ENCODE measurements around the gene NDUFB5.
A peak's percentile ranks its signal among the peaks of the same experiment; 100 is the strongest.

The NDUFB5 gene

DNA sequence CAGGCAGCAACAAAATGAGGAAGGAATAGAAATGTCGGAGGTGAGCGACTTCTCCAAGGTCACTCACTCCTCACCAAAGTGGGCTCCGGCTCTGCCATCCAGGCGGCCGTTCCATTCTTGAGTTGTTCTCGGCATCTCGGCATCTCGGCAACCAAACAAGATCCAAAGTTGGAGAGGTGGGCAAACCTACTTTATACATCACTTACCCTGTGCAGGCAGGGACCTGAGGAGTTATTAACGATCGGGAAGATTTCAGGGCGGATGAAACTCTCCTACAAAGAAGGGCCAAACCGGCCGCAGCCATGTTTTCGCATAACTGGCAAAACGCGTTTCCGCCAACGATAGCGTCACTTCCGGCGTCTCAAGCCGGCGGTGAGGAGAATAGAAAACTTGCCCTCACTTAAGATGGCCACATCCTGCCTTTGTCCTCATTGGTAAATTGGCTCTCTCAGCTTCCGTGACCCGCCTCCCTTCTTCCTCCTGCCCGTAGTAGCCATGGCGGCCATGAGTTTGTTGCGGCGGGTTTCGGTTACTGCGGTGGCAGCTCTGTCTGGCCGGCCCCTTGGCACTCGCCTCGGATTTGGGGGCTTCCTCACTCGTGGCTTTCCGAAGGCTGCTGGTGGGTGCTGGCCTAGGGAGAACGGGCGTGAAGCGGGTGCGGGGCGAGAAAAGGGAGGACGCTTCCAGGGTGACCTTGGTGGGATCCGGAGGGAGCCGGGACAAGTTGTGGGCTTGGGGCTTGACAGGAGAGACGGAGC lies at the start of gene NDUFB5, which contains the start of gene MRPL47:
Gene NDUFB5 (plus strand): TSS at position 474 of the 758 bp plus-strand sequence. CDS start 22 bp downstream, at position 496.
Gene MRPL47 (minus strand): TSS at position 318 of the 758 bp plus-strand sequence. CDS start 14 bp downstream, at position 304.
- peak; percentile 94 to 95 for DNase-seq

DNA sequence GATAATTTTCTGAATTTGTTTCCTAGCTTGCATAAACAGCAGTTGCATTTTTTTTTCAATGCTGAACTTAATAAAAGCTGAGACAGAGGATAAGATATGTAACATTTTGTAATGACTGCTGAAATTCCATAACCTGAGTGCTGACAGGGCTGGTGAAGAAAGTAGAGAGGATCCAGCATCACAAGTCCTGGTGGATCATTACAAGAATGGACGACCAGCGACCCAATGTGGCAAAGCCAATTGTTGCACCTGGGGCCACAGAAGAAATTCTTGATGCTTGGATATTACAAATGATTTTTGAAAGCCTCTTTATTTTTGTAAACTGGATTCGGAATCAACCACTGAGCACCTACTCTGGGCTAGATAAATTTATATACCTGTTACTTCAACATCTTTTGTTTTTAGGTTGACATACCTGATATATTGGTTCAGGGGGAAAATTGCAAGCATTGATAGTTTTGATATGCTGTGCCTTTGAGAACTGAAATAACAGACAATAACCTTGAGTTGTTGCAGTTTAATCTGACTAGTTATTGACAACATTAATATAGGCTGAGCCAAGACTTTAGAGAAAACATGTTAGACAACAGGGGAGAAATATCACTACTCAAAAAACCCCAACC lies 45.7 kb upstream of the NDUFB5 start:
- DNase-seq = peak; percentile 50 to 55

DNA sequence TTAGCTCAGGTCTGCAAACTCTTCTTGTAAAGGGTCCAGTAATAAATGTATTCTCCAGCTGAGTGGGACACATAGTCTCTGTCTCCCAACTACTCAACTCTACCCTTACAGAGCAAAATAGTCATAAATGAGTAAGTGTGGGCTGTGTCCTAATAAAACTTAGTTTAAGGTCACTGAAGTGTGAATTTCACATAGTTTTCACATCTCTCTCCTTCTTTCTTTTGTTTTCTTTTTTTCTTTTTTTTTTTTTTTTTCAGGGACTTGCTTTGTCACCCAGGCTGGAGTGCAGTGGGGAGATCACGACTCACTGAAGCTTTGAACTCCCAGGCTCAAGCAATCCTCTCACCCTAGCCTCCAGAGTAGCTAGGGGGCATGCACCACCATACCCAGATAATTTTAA lies 43.8 kb upstream of the NDUFB5 start:
- DNase-seq = no peak

DNA sequence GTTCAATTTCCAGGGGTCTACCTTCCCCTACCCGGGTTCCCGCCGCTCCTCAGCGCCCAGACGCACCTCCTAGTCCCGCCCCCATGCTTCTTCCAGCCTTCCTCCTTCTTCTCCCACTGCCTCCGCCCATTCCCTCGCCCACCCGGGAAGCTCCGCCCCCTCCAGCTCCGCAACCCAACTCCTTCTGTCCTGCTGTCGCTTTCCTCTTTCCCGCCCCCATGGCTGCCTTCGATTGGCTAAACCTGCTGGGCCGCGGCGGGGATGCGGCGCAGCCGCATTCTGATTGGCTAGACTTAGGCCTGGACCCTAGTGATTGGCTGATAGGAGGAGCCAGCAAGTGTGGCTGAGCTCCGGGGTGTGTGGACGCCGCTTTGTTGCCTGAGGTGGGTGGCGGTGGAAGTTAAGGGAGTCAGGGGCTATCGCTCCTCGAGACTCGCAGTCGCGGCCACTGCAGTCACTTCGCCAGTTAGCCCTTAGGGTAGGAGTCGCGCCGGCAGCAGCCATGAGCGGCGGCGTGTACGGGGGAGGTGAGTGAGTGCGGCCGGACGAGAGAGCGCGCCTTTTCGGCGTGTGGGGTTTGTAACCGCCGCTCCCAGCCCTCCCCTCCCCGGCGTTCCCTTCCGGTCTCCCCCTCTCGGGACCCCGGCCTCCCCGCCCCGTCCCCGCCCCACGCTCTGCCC lies 41.9 kb upstream of the NDUFB5 start, which contains the start of gene ACTL6A:
Gene ACTL6A (plus strand): TSS at position 336 of the 680 bp plus-strand sequence. CDS start 167 bp downstream, at position 503.
- peak; percentile 98 to 99 for DNase-seq

DNA sequence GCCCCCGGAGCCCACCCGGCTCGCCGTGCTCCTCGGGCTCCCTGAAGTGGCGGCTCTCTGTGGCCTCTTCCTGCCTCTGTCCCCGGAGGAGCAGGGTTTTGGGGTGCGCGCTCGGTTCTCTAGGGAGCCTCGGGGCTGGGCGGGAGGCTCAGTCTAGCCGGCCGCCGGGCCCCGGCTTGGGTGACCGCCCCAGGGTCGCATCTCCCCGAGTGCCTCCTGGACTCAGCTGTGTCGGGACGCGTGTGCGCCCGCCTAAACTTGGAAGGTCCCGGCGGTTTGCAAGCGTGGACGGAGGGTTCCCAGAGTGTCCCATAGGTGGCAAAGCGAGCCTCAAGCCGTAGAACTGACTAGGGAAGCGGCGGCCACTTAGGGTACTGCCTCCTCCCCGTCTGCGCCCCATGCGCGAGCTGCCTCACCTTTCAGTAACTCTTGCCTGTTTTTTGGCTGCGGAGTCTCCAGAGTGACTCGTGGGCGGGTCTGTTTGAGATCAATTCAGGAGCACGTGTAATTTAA lies 41.3 kb upstream of the NDUFB5 start:
- DNase-seq = peak; percentile 63 to 67

DNA sequence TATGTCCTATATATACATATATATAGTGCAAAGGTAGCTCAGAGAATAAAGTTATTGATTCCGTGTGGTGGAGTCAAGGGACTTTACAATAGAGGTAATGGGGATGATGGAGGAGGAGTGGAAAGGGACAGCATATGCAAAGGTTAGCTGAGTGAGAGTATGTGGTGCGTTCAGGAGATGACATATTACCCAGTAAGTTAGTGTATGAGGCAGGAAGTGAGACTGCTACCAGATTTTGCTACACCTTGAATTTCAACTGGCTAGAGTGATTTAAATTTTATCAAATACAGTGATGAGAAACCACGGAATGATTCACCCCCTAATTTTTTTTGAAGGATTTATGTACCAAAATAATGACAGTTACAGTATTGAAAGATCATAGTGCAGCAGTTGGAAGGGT lies 39.1 kb upstream of the NDUFB5 start:
- peak in 1 of 2 donors; percentile 2 for DNase-seq

DNA sequence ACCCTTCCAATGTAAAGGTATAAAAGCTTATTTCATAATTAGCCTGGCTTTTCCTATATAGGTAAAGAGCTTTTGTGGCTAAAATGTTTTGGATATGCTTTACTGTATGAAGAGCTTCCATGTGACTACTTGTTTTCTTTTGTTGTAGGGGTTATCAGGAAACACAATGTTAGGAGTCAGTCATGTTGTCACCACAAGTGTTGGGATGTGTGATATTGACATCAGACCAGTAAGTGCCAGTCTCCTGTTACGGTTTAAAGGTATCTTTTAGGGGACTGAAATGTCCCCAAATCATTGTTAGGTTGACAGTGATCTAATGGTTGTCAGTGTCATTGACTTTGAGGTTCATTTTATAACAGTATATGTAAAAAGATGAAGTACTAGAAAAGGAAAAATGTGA lies 23.6 kb upstream of the NDUFB5 start:
- DNase-seq = no peak

DNA sequence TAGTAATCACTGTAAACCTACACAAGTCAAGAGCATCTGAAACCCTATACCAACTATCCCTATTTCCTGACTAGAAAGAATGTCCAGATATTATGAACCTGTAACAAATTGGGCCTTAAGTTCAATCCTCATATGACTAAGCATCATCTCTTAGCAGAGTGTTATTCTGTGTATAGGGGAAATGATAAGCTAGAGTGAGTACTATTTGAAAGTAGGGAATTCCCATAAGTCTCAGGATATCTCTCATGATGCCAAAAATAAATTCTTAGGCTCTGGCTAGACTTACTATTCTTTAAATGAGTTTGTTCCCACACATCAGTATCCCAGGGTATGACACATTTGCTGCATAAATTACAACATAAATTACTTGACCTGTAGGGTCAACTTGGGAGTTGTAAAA lies 15.5 kb upstream of the NDUFB5 start:
- no peak for DNase-seq

DNA sequence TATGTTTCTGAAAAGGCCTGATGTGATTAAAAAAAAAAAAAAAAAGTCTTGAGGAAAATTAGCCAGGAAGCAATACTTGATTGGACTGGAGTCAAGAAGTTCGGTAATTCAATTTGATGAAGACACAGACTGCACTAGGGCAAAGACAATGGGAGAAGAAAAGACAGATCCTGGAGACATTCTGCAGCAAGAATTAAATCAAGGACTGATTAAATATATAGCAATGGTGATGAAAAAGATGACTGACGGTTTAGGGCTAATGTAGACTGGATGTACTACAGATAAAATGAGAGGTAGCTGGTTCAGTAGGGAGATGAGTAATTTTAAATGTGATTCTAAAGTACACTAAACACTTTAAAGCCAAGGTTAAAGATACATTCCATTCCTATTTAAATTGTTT lies 13.9 kb upstream of the NDUFB5 start:
- DNase-seq = no peak

DNA sequence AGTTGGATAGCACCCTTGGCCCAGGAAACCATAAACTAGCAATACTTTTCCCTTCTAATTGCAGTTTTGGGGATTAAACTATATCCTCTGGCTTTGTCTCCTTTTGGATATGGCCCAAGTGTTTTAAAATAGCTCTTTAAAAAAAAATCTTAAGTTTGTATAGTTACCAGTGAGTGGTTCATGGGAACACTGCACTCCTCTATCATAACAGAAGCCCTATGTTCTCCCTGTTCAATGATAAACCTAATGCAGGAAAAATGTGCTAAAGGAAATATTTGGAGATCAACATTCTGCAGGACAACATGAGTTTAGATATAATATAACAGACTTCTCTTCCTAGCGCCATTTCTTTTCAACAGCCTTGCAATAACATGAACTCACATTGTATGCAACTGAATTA lies 13.3 kb upstream of the NDUFB5 start:
- DNase-seq = no peak

DNA sequence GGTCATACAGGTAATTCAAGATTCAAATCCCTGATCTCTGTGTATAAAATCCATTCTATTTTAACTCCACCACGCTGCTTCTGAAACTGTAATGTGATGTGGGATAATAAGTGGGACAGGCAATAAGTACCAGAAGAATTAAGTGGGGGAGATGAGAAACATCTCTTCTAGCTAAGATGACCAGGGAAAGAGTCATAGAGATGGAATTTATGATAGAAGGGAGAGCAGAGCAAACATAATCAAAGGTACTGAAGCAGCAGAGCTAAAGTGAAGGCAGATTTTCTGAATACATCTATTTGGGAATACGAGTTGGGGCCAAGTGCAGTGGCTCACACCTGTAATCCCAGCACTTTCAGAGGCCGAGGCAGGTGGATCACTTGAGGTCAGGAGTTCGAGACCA lies 5.1 kb upstream of the NDUFB5 start:
- DNase-seq = no peak

DNA sequence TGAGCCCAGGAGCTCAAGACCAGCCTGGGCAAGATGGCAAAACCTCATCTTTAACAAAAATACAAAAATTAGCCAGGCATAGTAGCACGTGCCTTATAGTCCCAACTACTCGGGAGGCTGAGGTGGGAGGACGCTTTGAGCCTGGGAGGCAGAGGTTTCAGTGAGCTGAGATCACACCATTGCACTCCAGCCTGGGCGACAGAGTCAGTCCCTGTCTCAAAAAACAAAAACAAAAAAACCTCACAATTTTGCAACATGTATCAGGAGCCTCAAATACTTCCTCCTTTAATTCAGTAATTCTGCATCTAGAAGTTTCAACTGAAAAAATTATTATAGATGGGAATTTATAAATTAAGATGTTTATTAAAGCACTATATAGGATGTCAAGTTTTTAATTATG lies 1.3 kb upstream of the NDUFB5 start:
- no peak for DNase-seq

DNA sequence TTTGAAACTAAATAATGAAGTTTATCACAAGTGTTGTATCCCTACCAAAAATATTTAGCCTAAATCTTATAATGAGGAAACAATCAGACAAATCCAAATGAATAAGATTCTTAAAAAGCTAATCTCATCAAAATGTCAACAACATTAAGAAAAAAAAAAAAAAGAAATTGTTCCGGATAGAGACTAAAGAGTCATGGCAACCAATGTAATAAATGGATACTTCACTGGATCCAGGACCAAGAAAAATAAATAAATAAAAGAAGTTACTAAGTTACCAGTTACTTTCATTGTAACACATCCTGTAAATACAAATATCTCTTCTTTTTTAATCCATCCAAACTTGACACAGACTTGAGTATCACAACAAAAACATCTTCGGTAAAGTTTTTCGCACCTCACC lies 763 bp upstream of the NDUFB5 start:
- no peak for DNase-seq

DNA sequence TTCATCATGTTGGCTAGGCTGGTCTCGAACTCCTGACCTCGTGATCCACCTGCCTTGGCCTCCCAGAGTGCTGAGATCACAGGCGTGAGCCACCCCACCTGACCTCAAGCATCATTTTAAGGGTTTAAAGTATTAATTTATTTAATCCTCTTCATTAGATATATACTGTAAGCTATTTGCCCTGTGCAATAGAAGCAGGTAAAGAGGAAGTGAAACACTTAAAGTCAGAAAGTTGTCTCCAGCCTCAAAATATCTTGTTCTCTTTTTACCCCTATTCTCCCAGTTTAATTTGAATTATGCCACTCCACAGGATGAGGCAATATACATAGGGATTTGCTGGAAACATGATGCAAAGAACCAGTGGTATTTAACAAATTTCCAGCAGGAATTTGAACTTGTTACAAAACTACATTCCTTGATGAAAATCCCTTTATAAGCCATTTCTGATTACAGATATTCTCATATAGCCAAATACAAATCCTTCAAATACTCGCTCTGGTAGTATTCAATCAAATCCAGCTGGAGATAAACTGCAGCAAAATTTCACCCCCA lies 2.0 kb downstream of the NDUFB5 start:
- DNase-seq = no peak

DNA sequence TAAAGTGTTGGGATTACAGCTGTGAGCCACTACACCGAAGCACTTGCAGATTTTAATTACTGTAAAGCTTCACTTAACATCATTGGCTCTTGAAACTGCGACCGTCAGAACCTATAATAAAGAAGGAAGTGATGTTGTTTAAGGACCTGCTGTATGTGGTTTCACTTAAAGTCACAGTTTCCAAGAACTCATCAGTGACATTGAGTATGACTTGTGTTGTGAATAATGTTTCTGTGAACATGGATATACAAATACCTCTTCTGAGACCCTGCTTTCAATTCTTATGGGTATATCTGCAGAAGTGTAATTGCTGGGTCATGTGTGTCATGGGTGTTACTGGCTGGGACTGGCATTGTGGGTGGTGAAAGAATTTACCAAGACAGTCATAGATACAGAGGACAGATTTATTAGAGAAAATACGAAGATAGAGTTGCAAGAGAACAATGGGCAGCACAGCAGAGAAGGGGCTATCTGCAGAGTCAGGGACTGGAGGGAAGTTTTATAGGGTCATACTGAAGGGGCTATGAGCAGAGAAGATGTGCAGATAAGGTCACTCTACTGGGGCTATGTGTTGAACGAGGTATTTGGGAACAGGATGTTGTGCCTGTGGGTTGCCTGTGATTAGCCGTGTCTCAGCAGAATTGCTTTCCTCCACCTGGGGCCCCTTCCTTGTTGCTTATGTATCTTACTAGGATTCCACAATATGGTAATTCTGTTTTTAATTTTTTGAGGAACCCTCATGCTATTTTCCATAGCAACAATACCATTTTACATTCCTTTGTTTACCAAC lies 4.5 kb downstream of the NDUFB5 start:
- DNase-seq = peak; percentile 15 to 66

DNA sequence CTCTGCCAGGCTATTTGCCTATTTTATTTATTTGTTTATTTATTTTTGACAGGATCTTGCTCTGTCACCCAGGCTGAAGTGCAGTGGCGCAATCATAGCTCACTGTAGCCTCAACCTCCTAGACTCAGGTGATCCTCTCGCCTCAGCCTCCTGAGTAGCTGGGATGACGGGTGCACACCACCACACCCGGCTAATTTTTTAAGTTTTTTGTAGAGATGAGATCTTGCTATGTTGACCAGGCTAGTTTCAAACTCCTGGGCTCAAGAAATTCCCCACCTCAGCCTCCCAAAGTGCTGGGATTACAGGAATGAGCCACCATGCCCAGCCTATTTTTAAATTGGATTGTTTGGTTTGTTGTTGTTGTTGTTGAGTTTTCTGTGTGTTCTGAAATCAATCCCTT lies 5.5 kb downstream of the NDUFB5 start:
- DNase-seq = no peak

DNA sequence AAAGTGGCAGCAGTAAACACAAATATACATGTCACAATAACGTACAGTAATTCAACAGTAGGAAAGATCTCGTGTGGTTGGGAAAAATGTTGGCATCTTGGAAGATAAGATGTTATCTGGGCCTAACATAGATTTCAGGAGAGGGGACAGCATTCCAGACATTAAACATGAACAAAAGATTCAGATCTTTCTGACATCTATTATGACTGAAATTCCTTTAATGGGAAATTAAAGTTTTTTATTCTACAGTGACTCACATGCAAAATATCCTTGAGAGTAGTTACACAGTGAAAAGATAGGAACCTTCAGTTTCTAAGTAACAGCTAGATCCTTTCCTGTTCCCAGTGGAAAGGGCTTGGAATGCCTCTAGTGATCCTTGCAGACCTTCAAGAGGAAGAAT lies 9.2 kb downstream of the NDUFB5 start:
- DNase-seq = no peak

DNA sequence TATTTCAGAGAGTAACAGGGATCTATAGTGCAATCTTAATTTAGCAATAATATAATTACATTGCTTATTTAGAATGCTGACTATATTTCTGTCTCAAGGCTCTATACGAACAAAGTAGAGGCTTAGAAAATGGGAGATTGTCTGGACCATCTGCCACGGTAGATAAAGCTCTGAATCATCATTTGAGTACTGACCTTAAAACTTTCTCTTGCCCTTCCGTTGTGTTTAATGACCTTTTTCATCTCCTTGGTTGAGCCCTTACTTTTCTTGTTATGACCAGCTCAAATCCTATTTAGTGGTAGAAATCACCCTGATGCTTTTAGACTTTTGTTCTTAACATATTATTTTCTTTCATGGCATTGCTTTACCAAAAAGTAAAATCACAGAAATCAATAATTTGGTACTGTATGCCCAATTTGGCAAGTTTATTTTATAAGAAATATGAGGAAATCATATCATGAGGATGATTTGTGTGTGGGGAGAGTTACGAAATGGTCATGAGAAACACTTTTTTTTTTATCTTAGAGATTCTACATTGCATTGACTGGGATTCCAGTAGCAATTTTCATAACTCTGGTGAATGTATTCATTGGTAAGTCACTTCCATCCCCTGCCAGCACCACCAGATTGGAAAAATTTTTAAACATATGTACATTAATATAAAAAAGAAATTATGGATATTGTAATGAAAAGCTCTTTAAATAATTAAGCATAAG lies 11.0 kb downstream of the NDUFB5 start:
- no peak for DNase-seq

DNA sequence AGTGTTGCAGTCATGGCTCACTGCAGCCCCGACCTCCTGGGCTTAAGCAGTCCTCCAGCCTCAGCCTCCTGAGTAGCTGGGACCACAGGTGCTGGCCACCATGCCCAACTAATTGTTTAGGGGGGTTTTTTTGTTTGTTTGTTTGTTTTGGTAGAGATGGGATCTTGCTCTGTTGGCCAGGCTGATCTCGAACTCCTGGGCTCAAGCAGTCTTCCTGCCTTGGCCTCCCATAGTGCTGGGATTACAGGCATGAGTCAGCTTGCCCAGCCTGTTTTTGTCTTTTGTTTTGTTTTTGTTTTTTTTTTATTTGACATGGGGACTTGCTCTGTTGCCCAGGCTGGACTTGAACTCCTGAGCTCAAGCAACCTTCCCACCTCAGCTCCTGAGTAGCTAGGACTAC lies 17.4 kb downstream of the NDUFB5 start:
- DNase-seq = no peak

DNA sequence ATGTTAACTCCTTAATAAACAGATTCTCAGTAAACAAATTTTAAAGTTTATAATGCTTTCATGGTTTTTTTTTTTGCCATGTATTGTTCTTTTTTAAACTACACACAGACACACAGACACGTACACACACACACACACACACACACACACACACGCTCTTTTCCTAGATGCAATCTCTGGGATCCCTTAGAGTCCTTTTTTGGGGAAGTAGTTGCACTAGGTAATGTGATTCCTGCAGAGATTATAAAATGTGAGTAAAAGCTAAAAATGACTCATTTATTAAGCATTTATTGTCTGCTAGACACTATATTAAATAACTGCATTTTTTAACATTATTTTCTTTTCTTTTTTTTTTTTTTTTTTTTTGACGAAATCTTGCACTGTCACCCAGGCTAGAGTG lies 19.9 kb downstream of the NDUFB5 start:
- no peak for DNase-seq

DNA sequence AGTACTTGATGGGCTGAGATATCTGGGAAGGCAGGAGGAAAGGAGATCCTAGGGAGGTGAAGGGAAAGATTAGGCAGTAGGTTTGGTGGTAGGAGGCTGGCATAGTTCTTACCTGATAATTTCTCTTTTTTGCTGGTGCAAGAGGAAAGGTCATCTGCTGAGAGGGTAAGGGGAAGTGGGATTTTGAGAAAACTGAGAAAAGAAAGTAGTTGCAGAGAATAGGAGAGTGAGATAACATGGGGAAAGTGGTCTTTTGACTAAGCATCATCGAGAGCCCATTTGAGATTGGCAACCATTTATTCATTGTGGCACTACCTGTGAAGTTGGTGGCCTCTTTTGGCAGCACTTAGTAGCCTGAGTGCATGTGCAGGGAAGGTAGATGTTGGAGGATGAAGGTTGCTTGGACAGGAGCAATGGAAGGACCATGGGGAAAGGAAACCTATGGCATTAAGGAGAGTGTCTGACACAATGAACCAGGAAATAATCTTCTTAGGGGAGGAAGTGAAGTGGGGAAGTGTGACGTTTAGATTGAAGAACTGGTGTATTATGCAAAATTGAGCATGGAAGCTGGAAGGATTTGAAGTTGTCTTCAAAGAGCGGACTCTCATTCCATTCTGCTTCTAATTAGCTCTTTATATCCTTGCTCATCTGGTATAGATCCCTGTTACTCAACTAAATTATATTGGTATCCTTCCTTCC lies 26.3 kb downstream of the NDUFB5 start:
- no peak for DNase-seq

Measured in CD4-positive, alpha-beta T cell treated with Interferon alpha-2 for 1 hour (primary cell).